ENCODE data around the gene HYAL1. TPM values are rescaled to one million over a fixed set of nuclear protein-coding genes. Genes with fewer than 3 reads are reported as not detected.
A peak's percentile ranks its signal among the peaks of the same experiment; 100 is the strongest.

The HYAL1 gene
- total RNA-seq, 3 donors from 2014 or later, result 0.24 to 0.82 TPM; not detected in 1

DNA sequence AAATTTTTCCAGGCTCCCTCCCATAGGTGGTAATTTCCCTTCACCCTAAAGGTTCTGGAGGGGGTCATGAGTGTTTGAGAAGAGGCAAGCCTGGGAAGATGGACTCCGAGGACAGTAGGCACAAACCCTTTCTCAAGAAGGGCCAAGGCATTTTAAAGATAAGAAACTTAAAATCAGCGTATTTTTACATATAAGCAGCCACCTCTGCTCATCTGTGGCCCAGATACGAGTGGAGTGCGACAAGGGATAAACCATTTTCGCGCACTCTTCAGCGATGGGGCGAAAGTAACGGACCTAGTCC lies 36.7 kb upstream of the HYAL1 start:
- no peaks in the 10 kb centered on the region for H3K9me3 Mint-ChIP-seq

DNA sequence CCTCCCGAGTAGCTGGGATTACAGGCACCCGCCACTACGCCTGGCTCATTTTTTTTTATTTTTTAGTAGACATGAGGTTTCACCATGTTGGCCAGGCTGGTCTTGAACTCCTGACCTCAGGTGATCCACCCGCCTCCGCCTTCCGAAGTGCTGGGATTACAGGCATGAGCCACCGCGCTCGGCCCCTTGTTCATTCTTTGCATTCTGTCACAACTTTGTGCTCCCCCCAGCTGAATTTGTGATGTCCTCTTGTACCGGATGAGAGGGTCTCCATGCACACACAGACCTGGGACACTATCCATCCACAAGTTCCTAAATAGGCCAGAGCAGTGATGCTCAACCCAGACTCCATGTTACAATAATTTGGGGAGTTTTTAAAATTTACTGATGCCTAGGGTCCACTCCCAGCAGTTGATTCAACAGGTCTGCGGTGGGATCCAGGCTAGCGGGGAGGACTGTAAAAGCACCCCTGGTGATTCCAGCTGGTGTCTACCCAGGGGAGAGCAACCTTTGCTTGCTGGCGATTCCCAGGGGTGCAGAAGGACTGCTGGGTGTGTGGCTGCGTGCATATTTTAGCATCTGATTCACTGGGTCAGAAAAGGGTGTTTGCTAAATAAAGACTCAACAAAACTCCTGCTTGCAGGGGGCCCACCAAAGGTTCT lies 36.2 kb upstream of the HYAL1 start:
- peak overlapping the region; percentile 96 for H3K4me3 Mint-ChIP-seq
- H3K36me3 Mint-ChIP-seq (ENCODE audit: insufficient read depth), result peaks cover 4% of the 10 kb centered on the region
- H3K27me3 Mint-ChIP-seq (ENCODE audit: low read depth), result no peaks in the 10 kb centered on the region
- ATAC-seq (no peak), DNase-seq (no peak)
- H3K4me1 Mint-ChIP-seq (ENCODE audit: low read depth), result peaks cover 46% of the 10 kb centered on the region
- no peaks in the 10 kb centered on the region for H3K9me3 Mint-ChIP-seq

More for the DNA sequence above, 36.7 kb upstream of the HYAL1 start:
- DNase-seq (no peak), ATAC-seq (no peak)
- no peaks in the 10 kb centered on the region for H3K27me3 Mint-ChIP-seq (ENCODE audit: low read depth)
- H3K4me1 Mint-ChIP-seq (ENCODE audit: low read depth), result peaks cover 43% of the 10 kb centered on the region
- H3K4me3 Mint-ChIP-seq, result peak overlapping the region; percentile 96
- H3K36me3 Mint-ChIP-seq (ENCODE audit: insufficient read depth), result peaks cover 4% of the 10 kb centered on the region

DNA sequence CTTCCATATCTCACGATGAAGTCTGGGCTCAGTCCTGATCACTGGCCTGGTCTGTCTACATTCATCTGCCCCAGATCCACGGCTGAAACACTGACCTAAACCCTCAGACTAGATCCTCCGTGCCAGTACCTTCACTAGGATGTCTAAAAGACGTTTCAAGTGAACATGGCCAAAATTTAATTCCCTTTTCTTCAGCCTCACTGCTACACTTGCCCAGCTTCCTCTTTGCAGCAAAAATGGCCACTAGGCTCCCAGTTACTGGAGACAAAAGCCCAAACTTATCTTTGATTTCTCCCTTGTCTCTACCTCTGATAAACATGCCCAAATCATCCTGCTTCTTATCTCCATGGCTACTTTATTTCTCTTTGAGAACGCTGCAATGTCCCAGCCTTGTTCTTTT lies 35.6 kb upstream of the HYAL1 start:
- ATAC-seq (no peak), DNase-seq (no peak)
- peak overlapping the region; percentile 96 for H3K4me3 Mint-ChIP-seq
- no peaks in the 10 kb centered on the region for H3K9me3 Mint-ChIP-seq
- H3K36me3 Mint-ChIP-seq (ENCODE audit: insufficient read depth), result peaks cover 7% of the 10 kb centered on the region
- H3K4me1 Mint-ChIP-seq (ENCODE audit: low read depth), result peaks cover 52% of the 10 kb centered on the region
- no peaks in the 10 kb centered on the region for H3K27me3 Mint-ChIP-seq (ENCODE audit: low read depth)

DNA sequence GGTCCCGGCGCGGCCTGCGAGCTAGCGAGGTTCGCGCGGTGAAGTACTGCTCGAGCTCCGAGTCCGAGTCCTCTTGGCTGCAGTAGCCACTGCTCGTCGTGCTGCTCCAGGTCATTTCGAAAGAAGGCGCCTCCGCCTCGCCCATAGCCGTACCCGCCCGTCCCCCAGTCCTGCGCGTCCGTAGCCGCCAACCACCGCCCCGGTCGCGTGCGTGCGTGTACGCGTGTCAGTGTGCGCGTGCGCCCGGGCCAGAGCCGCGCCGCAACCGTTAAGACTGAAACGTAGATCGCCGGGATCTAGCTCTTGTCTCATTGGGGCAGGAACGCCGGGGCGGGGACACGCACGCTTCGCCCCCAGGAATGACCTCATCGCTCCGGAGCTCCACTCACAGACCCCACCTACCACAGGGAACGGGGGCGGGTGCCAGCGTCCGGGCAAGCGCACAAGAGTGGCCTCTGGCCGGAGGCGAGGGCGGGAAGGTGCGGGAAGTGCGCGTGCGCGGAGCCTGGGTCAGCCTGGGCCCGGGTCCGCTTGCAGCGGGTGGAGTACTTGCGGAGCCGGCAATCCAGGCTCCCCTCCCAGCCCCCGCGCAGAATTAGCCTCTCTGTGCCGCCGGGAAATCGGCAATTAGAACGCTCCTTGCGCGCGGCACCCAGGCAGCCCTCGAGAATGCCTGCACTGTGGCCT lies 33.9 kb upstream of the HYAL1 start:
- H3K4me1 Mint-ChIP-seq (ENCODE audit: low read depth), result peaks cover 59% of the 10 kb centered on the region

DNA sequence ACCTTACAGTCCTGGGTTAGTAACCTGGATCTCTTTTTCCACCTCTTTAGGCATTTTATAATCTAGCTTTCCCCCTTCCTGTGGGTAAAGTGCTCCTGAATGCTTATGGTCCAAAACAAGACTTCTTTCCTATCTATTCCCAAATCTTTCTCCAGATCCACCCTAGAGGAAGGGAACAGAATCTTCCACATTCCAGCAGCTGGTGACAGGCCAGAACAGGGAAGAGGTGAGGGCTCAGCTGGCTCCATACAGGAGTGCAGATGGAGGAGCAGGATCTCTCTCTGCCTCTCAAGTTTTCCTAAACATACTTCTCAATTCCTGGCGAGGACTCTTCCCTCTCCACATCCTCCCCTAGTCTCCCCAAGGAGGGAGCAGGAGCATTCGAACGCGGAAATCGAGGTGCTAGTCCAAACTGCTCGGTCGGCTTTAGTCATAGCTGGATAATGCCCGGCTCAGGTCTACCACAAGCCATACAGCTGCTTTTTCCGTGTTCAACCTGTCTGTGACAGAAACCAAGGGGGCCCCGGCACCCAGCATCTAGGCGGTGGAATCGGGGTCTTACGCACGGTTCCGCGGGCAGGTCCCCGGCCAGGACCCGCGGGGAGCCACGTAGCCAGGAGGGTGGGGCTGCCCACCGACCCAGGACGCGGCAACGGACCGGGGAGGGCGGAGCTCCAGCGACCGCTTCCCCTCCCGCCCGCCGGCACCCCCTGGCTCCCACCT lies 33.2 kb upstream of the HYAL1 start:
- peak; percentile 36 to 39 for ATAC-seq
- H3K27me3 Mint-ChIP-seq (ENCODE audit: low read depth), result no peaks in the 10 kb centered on the region
- peaks cover 59% of the 10 kb centered on the region for H3K4me1 Mint-ChIP-seq (ENCODE audit: low read depth)
- peak overlapping the region; percentile 96 for H3K4me3 Mint-ChIP-seq
- peaks cover 14% of the 10 kb centered on the region for H3K36me3 Mint-ChIP-seq (ENCODE audit: insufficient read depth)
- no peaks in the 10 kb centered on the region for H3K9me3 Mint-ChIP-seq
- DNase-seq, result no peak

More for the DNA sequence above, 33.9 kb upstream of the HYAL1 start:
- Mint-ChIP-seq H3K36me3 (ENCODE audit: insufficient read depth) (peaks cover 10% of the 10 kb centered on the region), H3K9me3 (no peaks in the 10 kb centered on the region), H3K27me3 (ENCODE audit: low read depth) (no peaks in the 10 kb centered on the region), H3K4me3 (peak overlapping the region; percentile 96)
- DNase-seq, result peak; percentile 90
- peak; percentile 80 to 86 for ATAC-seq

DNA sequence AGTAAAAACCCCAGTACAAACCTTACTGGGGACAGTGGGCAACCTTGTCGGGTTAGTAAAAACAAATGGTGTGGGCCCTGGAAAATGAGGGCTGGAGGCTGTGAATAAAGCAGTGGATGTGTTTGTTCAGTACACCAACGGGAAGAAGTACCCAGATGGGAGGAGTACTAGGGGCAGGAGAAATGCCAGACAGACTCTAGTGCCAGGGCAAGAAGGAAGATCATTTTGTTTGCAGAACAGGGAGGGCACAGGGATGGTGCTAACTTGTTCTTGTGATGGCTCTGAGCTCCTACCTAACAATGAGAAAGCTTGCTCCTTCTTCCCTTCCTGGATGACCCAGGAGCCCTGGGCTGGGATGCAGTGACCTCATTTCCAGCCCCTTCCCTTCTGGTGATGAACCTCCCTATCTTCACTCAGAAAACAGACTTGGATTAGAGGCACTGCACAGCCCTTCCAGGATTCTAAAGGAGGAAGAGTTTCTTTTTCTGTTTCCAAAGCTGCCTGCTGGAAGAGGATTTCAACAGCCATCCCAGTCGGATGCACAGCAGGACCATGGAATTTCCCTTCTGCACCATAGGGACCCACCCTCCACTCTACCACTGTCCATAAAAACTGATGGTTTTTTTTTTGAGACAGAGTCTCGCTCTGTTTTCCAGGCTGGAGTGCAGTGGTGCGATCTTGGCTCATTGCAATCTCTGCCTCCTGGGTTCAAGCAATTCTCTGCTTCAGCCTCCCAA lies 31.1 kb upstream of the HYAL1 start:
- no peaks in the 10 kb centered on the region for H3K27me3 Mint-ChIP-seq (ENCODE audit: low read depth)
- ATAC-seq (no peak), DNase-seq (no peak)
- peaks cover 16% of the 10 kb centered on the region for H3K36me3 Mint-ChIP-seq (ENCODE audit: insufficient read depth)
- peak overlapping the region; percentile 58 for H3K4me3 Mint-ChIP-seq
- H3K9me3 Mint-ChIP-seq, result no peaks in the 10 kb centered on the region
- H3K4me1 Mint-ChIP-seq (ENCODE audit: low read depth), result peaks cover 47% of the 10 kb centered on the region

DNA sequence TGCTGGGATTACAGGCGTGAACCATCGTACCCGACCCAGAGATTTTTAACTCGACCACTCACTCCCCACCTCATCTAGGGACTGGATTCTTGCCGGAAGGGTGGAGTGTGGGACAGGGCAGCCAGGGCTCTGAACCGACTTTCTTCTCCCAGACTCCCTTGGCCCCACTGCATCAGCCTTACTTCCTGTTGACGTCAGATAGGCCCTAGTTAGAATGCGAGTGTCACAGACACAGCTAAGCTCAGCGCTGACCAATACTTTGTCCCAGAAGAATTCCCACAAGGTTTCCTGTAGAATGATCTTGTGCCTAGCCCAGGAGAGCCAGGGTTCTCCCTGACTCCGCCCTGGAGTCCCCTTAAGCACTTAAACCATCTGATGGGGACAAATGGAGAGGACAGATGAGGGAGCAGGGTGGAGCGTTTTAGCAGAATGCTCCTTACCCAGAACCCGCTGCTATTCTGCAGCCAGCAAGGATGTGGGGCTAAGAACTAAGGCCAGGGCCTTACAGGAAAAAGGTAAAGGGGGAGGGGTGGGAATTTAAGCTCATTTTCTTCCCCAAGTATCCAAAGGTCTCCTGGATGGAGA lies 30.5 kb upstream of the HYAL1 start:
- no peak for DNase-seq
- Mint-ChIP-seq H3K9me3 (no peaks in the 10 kb centered on the region), H3K4me3 (peak overlapping the region; percentile 58), H3K36me3 (ENCODE audit: insufficient read depth) (peaks cover 16% of the 10 kb centered on the region), H3K27me3 (ENCODE audit: low read depth) (no peaks in the 10 kb centered on the region), H3K4me1 (ENCODE audit: low read depth) (peaks cover 41% of the 10 kb centered on the region)
- no peak for ATAC-seq

DNA sequence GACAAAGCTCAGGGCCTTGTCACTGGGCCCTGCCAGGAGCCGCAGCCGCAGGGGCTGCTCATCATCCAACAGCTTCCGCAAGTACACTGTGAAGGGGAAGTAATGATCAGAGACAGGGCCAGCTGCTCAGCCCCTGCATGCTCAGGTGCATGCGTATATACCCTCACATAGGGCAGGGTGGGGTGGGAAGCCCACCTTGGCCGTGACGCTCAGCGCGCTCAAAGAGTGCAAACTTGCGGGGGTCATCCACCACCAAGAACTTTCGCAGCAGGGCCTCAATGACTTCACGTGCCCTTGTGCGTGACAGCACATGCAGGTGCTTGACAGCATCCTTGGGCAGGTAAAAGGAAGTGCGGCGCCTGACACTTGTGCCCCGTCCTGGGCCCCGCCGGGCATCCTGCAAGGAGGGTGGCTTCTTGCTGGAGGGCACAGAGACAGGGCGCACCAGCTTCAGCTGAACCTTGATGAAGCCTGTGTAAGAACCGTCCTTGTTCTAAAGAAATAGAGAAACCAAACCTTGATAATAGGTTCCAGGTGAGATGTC lies 28.1 kb upstream of the HYAL1 start:
- DNase-seq (no peak), ATAC-seq (no peak)
- Mint-ChIP-seq H3K4me3 (no peak overlapping the region), H3K9me3 (no peaks in the 10 kb centered on the region), H3K4me1 (ENCODE audit: low read depth) (peaks cover 43% of the 10 kb centered on the region), H3K36me3 (ENCODE audit: insufficient read depth) (peaks cover 14% of the 10 kb centered on the region), H3K27me3 (ENCODE audit: low read depth) (no peaks in the 10 kb centered on the region)

DNA sequence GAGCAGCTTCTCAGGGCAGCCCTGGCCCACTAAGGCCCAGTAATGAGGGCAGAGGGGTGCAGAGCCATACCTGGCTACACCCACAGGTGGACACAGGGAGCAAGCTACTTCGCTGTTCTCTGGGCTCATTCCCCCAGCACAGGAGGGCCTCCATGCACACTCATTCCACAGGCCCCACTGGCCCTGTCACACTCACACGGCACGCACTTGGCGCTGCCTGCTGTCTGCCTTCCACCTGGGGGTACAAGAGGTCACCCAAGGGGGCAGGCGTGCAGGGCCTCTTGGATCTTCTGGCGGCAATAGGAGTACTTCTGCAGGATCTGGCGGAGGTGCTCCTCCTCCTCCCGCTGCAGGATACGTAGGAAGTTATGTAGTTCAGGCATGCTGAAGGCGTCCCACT lies 27.0 kb upstream of the HYAL1 start:
- ATAC-seq (no peak), DNase-seq (no peak)
- no peaks in the 10 kb centered on the region for H3K9me3 Mint-ChIP-seq
- peaks cover 15% of the 10 kb centered on the region for H3K36me3 Mint-ChIP-seq (ENCODE audit: insufficient read depth)
- no peak overlapping the region for H3K4me3 Mint-ChIP-seq
- H3K4me1 Mint-ChIP-seq (ENCODE audit: low read depth), result peaks cover 35% of the 10 kb centered on the region
- H3K27me3 Mint-ChIP-seq (ENCODE audit: low read depth), result no peaks in the 10 kb centered on the region

DNA sequence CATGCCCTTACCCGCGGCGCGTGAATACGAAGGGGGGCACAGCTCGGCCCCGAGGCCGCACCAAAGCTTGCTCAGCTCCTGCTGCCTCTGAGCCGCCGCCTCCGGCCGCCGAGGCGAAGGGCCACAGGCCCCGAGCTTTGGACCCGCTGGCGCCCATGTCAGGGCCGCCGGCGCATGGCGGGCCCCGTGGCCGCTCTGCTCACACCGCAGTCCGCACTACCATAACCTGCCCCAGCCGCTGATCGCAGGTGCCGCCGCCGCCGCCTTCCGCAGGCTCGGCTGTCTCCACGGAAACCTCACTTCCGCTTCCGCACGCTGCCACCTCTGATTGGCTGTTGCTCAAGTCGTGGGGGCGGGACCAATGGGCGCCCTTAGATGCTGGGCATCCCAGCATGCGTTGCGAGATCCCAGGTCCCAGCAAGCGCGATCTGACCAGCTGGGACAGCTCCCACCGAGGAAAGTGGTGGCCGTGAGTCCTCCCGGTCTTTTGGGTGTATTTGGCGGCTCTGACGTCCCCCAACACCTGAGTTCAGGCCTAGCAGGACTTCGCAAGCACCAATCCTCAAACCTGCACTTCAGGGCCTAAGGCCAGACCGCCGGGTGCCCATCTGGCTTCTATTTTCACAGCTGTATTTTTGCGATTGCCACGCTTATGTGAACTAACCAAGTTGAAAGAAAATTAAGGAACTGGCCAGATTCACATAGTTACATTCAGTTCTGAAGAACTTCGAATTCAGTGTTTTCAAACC lies 24.7 kb upstream of the HYAL1 start, which contains the start of gene TUSC2:
Gene TUSC2, minus strand, starts transcription at position 281 of the 749 bp plus-strand sequence. Its CDS starts 124 bp downstream, at position 157.
- ATAC-seq, result peak; percentile 95 to 96

DNA sequence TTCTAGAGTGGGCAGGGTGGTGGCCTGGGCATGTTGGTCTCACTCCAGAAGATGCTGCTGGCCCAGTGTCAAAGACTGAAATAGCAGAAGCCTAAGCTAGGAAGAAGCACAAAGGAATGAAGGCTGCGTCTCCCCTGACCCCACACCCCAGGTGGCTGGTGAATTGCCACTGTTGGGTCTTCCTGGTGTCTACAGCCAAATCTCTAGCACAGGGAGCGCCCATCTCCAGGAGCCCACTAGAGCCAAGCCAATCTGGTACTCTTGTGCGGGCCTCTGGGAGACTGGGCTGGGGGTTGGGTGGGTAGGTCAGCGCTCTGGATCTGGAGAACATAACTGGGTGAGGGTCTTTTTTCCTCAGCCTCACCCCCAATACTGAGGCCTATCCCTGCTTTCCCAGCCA lies 23.8 kb upstream of the HYAL1 start:
- ATAC-seq (no peak), DNase-seq (no peak)
- Mint-ChIP-seq H3K9me3 (no peaks in the 10 kb centered on the region), H3K36me3 (ENCODE audit: insufficient read depth) (peaks cover 7% of the 10 kb centered on the region), H3K27me3 (ENCODE audit: low read depth) (no peaks in the 10 kb centered on the region), H3K4me3 (peak overlapping the region; percentile 90), H3K4me1 (ENCODE audit: low read depth) (peaks cover 23% of the 10 kb centered on the region)

More for the DNA sequence above, 24.7 kb upstream of the HYAL1 start, which contains the start of gene TUSC2:
- Mint-ChIP-seq H3K4me3 (peak within 1 kb of the TSS; percentile 90), H3K36me3 (ENCODE audit: insufficient read depth) (peaks cover 10% of the 10 kb centered on the region), H3K4me1 (ENCODE audit: low read depth) (peaks cover 23% of the 10 kb centered on the region), H3K9me3 (no peaks in the 10 kb centered on the region), H3K27me3 (ENCODE audit: low read depth) (no peaks in the 10 kb centered on the region)
- DNase-seq, result peak; percentile 92

DNA sequence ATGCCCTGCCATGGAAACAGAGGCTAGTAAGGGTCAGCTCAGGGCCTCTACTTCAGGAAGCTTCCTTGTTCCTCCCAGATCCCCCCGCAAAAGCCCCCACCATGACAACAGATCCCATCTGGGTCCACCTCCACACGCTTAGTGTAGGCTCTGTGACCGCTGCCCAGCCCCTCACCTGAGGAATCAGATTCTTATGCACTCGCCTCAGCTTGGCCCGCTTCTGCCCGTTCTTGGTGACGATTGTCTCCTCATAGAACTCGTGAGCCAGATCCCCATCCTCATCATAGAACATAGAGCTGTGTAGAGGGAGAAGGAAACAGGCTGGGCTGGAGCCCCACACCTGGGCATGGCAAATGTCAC lies 22.8 kb upstream of the HYAL1 start:
- Mint-ChIP-seq H3K36me3 (ENCODE audit: insufficient read depth) (peaks cover 5% of the 10 kb centered on the region), H3K4me1 (ENCODE audit: low read depth) (peaks cover 23% of the 10 kb centered on the region), H3K4me3 (peak overlapping the region; percentile 90), H3K27me3 (ENCODE audit: low read depth) (no peaks in the 10 kb centered on the region), H3K9me3 (no peaks in the 10 kb centered on the region)
- no peak for ATAC-seq
- DNase-seq, result no peak

DNA sequence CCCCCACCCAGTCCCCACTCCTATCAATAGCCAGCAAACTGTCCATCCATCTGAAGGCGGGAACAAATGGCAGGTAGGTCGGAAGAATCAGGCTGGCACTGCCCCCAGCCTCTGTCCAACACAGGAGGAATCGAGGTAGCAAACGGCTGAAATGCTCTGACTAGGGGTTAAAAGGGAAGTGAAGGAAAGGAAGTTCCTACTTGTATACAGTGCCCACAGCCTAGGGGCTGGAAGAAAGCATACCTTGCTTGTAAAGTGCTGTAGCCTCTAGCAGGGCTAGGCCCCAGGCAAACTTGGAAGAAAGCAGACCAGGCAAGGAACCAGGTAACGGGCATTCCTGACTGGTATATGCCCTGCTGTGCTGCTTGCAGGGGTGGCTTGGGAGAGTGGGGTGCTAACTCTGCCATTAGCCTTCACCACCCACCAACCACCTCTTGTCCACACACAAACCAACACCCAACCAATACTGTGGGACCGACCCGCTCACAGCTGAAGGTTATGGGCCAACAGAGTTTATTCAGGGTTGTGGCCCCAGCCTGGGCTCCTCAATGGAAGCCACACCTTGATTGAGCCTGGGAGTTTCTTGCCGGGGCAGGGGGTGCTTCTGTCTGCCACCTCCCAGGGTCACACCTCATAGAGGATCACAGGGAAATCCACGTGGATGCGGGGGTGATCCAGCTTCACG lies 22.3 kb upstream of the HYAL1 start:
- no peak for ATAC-seq
- peaks cover 24% of the 10 kb centered on the region for H3K4me1 Mint-ChIP-seq (ENCODE audit: low read depth)
- peaks cover 5% of the 10 kb centered on the region for H3K36me3 Mint-ChIP-seq (ENCODE audit: insufficient read depth)
- no peak for DNase-seq
- no peak overlapping the region for H3K4me3 Mint-ChIP-seq
- H3K27me3 Mint-ChIP-seq (ENCODE audit: low read depth), result no peaks in the 10 kb centered on the region
- H3K9me3 Mint-ChIP-seq, result no peaks in the 10 kb centered on the region

All from activated T-cell treated with anti-CD3 and anti-CD28 coated beads, Interleukin-2, amount 50 U/mL, for 4 hours (primary cell).